Esophagus (tissue), 2 donors: ENCODE measurements around the gene DESI2. TPM values are rescaled to one million over a fixed set of nuclear protein-coding genes. Genes with fewer than 3 reads are reported as not detected.
"Not testable (repeated sequence)": the region's sequence is repeated elsewhere in the genome, so short reads cannot be mapped to it uniquely, and the experiment has no call there.

Source experiments
- H3K27ac ChIP-seq, 2 donors: one replicate each; pipeline ENCODE4 v1.5.1; 2013; ENCODE audit warnings: low read depth in 2 of 2, mild to moderate bottlenecking in 2 of 2, inconsistent platforms in 1 of 2, low read length in 1 of 2, moderate library complexity in 1 of 2
- H3K27me3 ChIP-seq, 2 donors: one replicate each; pipeline ENCODE4 v1.6.1; 2013; ENCODE audit warnings: low read length in 2 of 2, control low read depth in 1 of 2, mild to moderate bottlenecking in 1 of 2; ENCODE audit not compliant: insufficient read depth in 2 of 2, control insufficient read depth in 1 of 2
- H3K36me3 ChIP-seq, 2 donors: one replicate each; pipeline ENCODE4 v1.6.1; 2013; ENCODE audit warnings: low read length in 1 of 2; ENCODE audit not compliant: control insufficient read depth in 2 of 2, insufficient read depth in 2 of 2
- H3K4me1 ChIP-seq, 2 donors: one replicate each; pipeline ENCODE4 v1.6.1; 2013; ENCODE audit warnings: low read length in 1 of 2; ENCODE audit not compliant: control insufficient read depth in 2 of 2, insufficient read depth in 2 of 2
- H3K4me3 ChIP-seq, 2 donors: one replicate each; pipeline ENCODE4 v1.5.1; 2013; ENCODE audit warnings: low read length in 2 of 2, mild to moderate bottlenecking in 2 of 2, low read depth in 1 of 2, moderate library complexity in 1 of 2
- H3K9me3 ChIP-seq, 2 donors: one replicate each; pipeline ENCODE4 v1.6.1; 2013; ENCODE audit warnings: mild to moderate bottlenecking in 2 of 2, low read depth in 1 of 2, low read length in 1 of 2, moderate library complexity in 1 of 2; ENCODE audit not compliant: control insufficient read depth in 2 of 2, insufficient read depth in 1 of 2
- WGBS, 2 donors: extraction: QIAGEN DNeasy Blood & Tissue Kit; methylation state at CpG; one replicate each; pipeline ENCODE4 v1.1.7; 2013; 5-methylcytosine and 5-hydroxymethylcytosine counted together
- polyA plus RNA-seq, 2 donors: library from polyadenylated mRNA; stranded (reverse); fragments of 200-250 nt; gene quantifications; one replicate each; pipeline ENCODE4 v1.2.3, GENCODE V29; 2013
- donor health status: healthy with polysubstance abuse.
- donor health status: Bipolar disorder and iron deficiency.

The DESI2 gene
- polyA plus RNA-seq, 2 donors = 6.6 to 9.7 TPM

DNA sequence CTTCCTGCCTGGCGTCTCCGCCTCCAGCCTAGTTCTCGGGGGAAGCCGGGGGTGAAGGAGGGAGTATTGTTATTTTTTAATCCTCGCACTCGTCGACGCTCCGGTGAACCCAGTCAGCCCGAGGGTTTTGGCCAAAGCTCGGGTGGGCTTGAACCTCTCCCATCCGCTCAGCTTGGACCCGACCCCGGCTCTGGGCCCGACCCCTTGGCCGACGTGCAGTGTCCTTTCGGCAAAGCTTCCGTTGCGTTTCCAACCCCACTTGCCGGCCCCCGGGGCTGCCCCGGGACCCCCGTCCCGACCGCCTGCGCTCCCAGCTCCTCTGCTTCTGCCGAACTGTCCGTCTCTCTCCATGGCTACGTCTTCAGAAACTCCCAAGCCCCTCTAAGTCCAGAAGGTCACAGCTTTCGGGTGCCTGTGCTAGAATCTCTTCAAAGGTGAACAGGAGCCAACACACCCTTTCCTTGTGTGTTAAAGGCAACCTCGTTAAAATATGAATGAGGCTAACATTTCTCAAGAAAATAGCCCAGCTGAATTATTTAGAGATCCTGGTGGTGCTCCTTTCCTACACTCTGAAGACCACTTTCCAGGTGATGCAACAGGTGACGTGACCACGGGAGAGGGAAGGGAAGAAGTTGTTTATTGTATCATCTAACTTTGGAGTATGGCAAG, 647 bp downstream of the DESI2 start:
- Histone ChIP-seq H3K4me1 (no peaks in the 10 kb centered on the region), H3K4me3 (peak overlapping the region; percentile 63 to 81), H3K27me3 (no peaks in the 10 kb centered on the region), H3K9me3 (no peaks in the 10 kb centered on the region), H3K36me3 (no peaks in the 10 kb centered on the region), H3K27ac (peak overlapping the region; percentile 90 to 95)
- WGBS, 2 donors = 0 to 1% methylated on average over 31 to 34 of the region's 34 CpGs

DNA sequence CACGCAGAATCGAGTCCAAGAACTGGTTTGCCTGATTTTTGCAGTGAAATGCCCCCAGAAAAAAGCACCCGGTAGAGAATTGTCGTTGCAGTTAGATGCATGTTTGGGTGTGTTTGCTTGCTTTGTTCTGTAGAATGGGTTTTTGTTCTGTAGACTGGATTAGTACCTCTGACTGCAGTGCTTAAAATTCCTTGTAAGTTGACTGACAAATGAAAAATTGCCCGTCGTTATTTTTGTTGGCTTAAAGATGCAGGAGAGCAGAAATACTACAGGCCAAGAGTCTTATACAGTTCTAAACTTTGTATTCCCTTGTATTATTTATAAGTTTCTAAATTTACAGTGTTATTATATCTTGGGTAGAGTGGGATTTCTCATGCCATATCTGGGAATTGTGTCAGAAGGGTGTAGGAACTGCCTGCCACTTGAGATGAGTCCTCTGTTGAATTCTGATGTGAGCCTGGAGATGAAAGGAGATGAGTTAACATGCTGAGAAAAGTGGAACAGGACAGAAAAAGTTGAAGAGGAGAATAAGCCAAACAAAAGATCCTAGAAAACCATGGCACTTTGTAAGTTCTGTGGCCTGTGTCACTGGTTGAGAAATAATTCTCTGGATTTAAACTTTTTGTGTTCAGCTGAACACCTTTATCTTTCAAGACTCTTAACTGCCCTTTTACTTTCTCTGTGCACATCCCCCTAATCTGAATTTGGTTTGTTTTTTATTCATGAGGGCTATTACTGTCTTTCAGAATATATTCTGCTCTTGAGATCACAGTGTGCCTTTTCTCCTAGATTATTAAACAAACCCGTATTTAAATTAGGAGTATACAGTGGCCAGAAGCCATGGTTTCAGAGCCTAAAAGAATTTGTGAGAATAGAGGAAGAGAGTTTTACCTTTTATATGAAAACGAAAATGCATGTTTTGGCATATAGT, 1.4 kb downstream of the DESI2 start:
- no peaks in the 10 kb centered on the region for H3K4me1 ChIP-seq
- H3K27me3 ChIP-seq = no peaks in the 10 kb centered on the region
- peak overlapping the region; percentile 63 to 81 for H3K4me3 ChIP-seq
- WGBS, 2 donors = 9% methylated on average over 8 of the region's 8 CpGs
- H3K36me3 ChIP-seq = no peaks in the 10 kb centered on the region
- H3K9me3 ChIP-seq = no peaks in the 10 kb centered on the region
- H3K27ac ChIP-seq = no peak overlapping the region

DNA sequence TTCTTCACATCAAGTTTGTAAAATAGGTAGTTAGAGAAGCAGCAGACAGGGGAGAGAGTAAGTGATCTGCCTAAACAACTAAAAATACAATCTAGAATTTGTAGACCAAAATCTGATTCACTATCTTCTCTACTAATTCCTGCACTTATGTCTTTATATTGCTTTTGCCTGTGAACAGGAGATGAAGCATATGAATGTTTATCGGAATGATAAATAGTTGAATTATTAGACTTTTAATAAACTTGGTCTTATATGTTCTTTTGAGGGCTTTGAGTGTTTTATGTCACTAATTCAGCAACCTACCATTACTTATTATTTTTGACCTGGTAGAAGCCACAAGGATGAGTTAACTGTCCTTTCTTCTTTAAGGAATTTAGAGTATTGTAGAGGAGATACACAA, 2.3 kb downstream of the DESI2 start:
- H3K4me3 ChIP-seq = no peak overlapping the region
- no peaks in the 10 kb centered on the region for H3K36me3 ChIP-seq
- 89 to 90% methylated on average over 1 of the region's 1 CpG for WGBS, 2 donors
- H3K27ac ChIP-seq = no peak overlapping the region
- H3K27me3 ChIP-seq = no peaks in the 10 kb centered on the region
- H3K4me1 ChIP-seq = no peaks in the 10 kb centered on the region
- H3K9me3 ChIP-seq = no peaks in the 10 kb centered on the region

DNA sequence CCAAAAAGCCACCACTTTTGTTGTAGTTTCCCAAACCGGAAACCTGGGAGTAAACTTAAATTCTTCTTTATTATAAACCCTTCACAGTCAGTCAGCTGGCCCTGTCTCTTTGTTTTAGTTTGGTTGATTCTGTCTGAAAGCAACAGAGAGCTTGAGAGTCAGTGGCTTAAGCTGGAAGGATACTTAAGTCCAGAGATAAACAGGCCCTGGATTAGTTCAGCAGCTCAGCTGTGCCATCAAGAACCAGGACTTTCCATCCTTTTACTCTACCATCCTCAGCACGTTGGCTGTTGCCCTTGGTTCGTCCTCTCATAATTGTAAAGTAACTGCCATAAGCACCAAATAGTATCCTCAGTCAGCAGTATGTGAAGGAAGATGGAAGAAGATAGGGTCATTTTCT, 4.5 kb downstream of the DESI2 start:
- no peaks in the 10 kb centered on the region for H3K27me3 ChIP-seq
- no peak overlapping the region for H3K4me3 ChIP-seq
- H3K27ac ChIP-seq = no peak overlapping the region
- WGBS, 2 donors = 77 to 78% methylated on average over 3 of the region's 3 CpGs
- H3K4me1 ChIP-seq = no peaks in the 10 kb centered on the region
- no peaks in the 10 kb centered on the region for H3K9me3 ChIP-seq
- no peaks in the 10 kb centered on the region for H3K36me3 ChIP-seq

DNA sequence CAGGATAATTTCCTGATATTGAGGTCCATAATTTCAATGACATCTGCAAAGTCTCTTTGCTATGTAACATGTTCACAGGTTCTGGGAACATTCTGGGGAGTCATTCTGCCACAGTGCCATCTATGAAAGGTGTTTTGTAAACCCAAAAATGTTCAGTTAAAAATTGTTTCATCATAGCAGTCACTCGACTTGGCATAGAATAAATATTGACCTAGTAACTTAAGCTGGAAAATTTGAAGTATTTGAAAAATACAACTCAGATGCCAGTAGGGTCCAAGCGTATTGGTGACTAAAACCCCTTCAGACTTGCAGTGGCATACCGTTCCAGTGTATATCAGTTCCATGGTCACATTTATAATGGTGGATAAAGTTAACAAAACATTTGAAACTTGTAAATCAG, 6.8 kb downstream of the DESI2 start:
- no peaks in the 10 kb centered on the region for H3K4me1 ChIP-seq

DNA sequence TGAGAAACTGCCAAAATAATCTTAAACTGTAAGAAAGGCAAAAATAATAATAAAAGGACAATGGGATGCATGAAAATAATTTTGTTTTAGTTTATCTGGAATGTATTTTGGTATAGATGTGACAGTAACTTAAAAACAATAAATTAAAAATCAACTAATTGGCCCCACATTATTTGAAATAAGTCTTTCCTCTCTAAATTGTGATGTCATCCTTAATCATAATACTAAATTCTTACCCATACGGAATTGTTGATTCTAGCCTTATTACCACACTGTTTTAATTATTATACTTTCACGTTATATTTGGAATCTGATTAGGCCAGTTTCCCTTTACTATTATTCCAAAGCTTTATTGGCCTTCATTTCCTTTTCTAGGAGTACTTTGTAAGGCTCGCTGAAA, 7.7 kb downstream of the DESI2 start:
- H3K27ac ChIP-seq = no peak overlapping the region
- 92 to 98% methylated on average over 3 of the region's 3 CpGs for WGBS, 2 donors
- H3K27me3 ChIP-seq = no peaks in the 10 kb centered on the region
- no peaks in the 10 kb centered on the region for H3K9me3 ChIP-seq
- no peak overlapping the region for H3K4me3 ChIP-seq
- no peaks in the 10 kb centered on the region for H3K4me1 ChIP-seq
- no peaks in the 10 kb centered on the region for H3K36me3 ChIP-seq

More for the DNA sequence above, 6.8 kb downstream of the DESI2 start:
- no peaks in the 10 kb centered on the region for H3K36me3 ChIP-seq
- H3K9me3 ChIP-seq = no peaks in the 10 kb centered on the region
- no peak overlapping the region for H3K27ac ChIP-seq
- H3K27me3 ChIP-seq = no peaks in the 10 kb centered on the region
- no peak overlapping the region for H3K4me3 ChIP-seq
- 67 to 69% methylated on average over 3 of the region's 3 CpGs for WGBS, 2 donors

DNA sequence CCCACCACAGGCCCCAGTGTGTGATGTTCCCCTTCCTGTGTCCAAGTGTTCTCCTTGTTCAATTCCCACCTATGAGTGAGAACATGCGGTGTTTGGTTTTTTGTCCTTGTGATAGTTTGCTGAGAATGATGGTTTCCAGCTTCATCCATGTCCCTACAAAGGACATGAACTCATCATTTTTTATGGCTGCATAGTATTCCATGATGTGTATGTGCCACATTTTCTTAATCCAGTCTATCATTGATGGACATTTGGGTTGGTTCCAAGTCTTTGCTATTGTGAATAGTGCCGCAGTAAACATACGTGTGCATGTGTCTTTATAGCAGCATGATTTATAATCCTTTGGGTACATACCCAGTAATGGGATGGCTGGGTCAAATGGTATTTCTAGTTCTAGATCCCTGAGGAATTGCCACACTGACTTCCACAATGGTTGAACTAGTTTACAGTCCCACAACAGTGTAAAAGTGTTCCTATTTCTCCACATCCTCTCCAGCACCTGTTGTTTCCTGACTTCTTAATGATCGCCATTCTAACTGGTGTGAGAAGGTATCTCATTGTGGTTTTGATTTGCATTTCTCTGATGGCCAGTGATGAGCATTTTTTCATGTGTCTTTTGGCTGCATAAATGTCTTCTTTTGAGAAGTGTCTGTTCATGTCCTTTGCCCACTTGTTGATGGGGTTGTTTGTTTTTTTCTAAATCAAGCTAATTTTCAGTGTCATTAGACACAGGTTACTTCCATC, 8.8 kb downstream of the DESI2 start:
- not testable (repeated sequence) for H3K9me3 ChIP-seq, H3K27me3 ChIP-seq, H3K4me1 ChIP-seq, H3K27ac ChIP-seq, H3K4me3 ChIP-seq, H3K36me3 ChIP-seq
- 83 to 97% methylated on average over 2 to 3 of the region's 4 CpGs for WGBS, 2 donors

DNA sequence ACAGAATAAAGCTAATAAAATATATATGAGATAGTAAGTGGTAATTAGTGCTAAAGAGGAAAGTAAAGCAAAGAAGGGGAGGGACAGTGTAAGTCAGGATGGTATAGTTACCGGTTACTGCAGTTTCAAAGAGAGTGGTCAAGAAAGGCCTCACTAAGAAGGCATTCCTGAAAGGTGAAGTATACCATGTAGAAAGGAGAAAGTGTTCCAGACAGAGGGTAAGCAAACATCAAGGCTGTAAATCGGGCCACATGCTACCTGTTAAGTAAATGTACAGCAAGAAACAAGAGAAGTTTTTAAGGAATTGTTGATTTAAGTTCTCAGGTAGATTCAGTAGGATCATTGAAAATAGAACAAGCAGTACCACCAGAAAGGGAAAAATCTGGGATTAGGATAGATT, 9.7 kb downstream of the DESI2 start:
- WGBS, 2 donors = 67 to 84% methylated on average over 2 of the region's 2 CpGs
- Histone ChIP-seq H3K9me3 (no peaks in the 10 kb centered on the region), H3K27ac (no peak overlapping the region), H3K4me3 (no peak overlapping the region), H3K4me1 (no peaks in the 10 kb centered on the region), H3K36me3 (no peaks in the 10 kb centered on the region), H3K27me3 (no peaks in the 10 kb centered on the region)

DNA sequence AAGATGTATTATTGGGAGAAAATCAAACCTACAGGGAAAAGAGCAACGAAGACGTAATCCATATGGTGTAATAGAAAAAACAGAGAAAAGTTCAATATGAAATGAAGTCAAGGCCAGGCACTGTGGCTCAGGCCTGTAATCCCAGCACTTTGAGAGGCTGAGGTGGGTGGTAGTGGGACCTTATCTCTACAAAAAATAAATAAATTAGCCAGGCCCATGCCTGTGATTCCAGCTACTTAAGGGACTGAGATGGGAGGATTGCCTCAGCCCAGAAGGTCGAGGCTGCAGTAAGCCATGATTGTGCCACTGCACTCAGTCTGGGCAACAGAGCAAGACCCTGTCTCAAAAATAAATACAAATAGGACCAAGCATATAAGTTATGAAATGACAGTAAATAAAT, 11.4 kb downstream of the DESI2 start:
- no peaks in the 10 kb centered on the region for H3K4me1 ChIP-seq

More for the DNA sequence above, 11.4 kb downstream of the DESI2 start:
- no peak overlapping the region for H3K4me3 ChIP-seq
- no peaks in the 10 kb centered on the region for H3K27me3 ChIP-seq
- H3K36me3 ChIP-seq = no peaks in the 10 kb centered on the region
- H3K27ac ChIP-seq = no peak overlapping the region
- no peaks in the 10 kb centered on the region for H3K9me3 ChIP-seq
- 86 to 90% methylated on average over 3 of the region's 3 CpGs for WGBS, 2 donors
